WERI-Rb-1 (cell line): ENCODE measurements around the gene CACNB2.
"Not testable (repeated sequence)": the region's sequence is repeated elsewhere in the genome, so short reads cannot be mapped to it uniquely, and the experiment has no call there.

ENCODE experiments used
- DNase-seq: peaks from one replicate; pipeline ENCODE4 v3.0.0-alpha.2; 2020
- H3K27ac ChIP-seq: fragments of 250-450 bp; sonication (Bioruptor Pico); 2 replicates; pipeline ENCODE4 v1.5.1; 2020; ENCODE audit warnings: mild to moderate bottlenecking, moderate library complexity
- H3K27me3 ChIP-seq: fragments of 250-450 bp; sonication (Bioruptor Pico); 2 replicates; pipeline ENCODE4 v1.5.1; 2021; ENCODE audit warnings: mild to moderate bottlenecking, low read depth, moderate library complexity; ENCODE audit not compliant: insufficient read depth, severe bottlenecking
- H3K36me3 ChIP-seq: fragments of 250-450 bp; sonication (Bioruptor Pico); 2 replicates; pipeline ENCODE4 v1.5.1; 2020; ENCODE audit warnings: mild to moderate bottlenecking, moderate library complexity
- H3K4me3 ChIP-seq: 2 replicates; pipeline ENCODE4 v1.5.1; 2011; ENCODE audit warnings: low read depth, mild to moderate bottlenecking, control low read depth, low read length
- H3K9me3 ChIP-seq: fragments of 250-450 bp; sonication (Bioruptor Pico); 2 replicates; pipeline ENCODE4 v1.5.1; 2021; ENCODE audit warnings: mild to moderate bottlenecking, moderate library complexity; ENCODE audit not compliant: severe bottlenecking
- TF ChIP-seq, protein P1 (sequence below): IDR thresholded peaks from 2 replicates; pipeline ENCODE4 v1.5.1; 2011; ENCODE audit warnings: low read depth, mild to moderate bottlenecking, control low read depth, inconsistent platforms, low read length

The CACNB2 gene

GRCh38 chr10:18563003-18563726, 422.9 kb downstream of the CACNB2 start:
- no peaks in the 10 kb centered on the region for H3K36me3 ChIP-seq

DNA sequence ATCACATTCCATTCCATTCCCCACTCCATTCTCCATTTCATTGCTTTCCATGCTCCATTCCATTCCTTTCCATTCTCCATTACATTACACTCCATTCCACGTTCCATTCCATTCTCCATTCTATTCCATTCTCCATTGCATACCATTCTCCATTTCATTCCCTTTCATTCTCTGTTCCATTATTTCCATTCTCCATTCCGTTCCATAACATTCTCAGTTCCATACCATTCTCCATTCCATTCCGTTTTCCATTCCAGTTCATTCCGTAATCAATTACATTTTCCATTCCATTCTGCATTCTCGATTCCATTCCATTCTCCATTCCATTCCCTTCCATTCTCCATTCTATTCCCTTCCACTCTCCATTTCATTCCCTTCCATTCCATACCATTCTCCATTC, 424.8 kb downstream of the CACNB2 start:
- Histone ChIP-seq H3K9me3 (no peaks in the 10 kb centered on the region), H3K36me3 (no peaks in the 10 kb centered on the region), H3K4me3 (no peak overlapping the region), H3K27ac (no peak overlapping the region), H3K27me3 (no peaks in the 10 kb centered on the region)
- DNase-seq, result no peak
- TF ChIP-seq, protein P1, sequence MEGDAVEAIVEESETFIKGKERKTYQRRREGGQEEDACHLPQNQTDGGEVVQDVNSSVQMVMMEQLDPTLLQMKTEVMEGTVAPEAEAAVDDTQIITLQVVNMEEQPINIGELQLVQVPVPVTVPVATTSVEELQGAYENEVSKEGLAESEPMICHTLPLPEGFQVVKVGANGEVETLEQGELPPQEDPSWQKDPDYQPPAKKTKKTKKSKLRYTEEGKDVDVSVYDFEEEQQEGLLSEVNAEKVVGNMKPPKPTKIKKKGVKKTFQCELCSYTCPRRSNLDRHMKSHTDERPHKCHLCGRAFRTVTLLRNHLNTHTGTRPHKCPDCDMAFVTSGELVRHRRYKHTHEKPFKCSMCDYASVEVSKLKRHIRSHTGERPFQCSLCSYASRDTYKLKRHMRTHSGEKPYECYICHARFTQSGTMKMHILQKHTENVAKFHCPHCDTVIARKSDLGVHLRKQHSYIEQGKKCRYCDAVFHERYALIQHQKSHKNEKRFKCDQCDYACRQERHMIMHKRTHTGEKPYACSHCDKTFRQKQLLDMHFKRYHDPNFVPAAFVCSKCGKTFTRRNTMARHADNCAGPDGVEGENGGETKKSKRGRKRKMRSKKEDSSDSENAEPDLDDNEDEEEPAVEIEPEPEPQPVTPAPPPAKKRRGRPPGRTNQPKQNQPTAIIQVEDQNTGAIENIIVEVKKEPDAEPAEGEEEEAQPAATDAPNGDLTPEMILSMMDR, result no peak

More at GRCh38 chr10:18563003-18563726, 422.9 kb downstream of the CACNB2 start:
- Histone ChIP-seq H3K27me3 (no peaks in the 10 kb centered on the region), H3K27ac (no peak overlapping the region), H3K9me3 (no peaks in the 10 kb centered on the region), H3K4me3 (no peak overlapping the region)
- no peak for DNase-seq
- TF ChIP-seq, protein P1, result no peak

- DNase-seq, result no peak
- Histone ChIP-seq H3K36me3 (no peaks in the 10 kb centered on the region), H3K27ac (no peak overlapping the region), H3K27me3 (no peaks in the 10 kb centered on the region), H3K4me3 (no peak overlapping the region), H3K9me3 (no peaks in the 10 kb centered on the region)
- TF ChIP-seq, protein P1, result no peak
Measured at GRCh38 chr10:18566177-18566576, 426.0 kb downstream of the CACNB2 start.

DNA sequence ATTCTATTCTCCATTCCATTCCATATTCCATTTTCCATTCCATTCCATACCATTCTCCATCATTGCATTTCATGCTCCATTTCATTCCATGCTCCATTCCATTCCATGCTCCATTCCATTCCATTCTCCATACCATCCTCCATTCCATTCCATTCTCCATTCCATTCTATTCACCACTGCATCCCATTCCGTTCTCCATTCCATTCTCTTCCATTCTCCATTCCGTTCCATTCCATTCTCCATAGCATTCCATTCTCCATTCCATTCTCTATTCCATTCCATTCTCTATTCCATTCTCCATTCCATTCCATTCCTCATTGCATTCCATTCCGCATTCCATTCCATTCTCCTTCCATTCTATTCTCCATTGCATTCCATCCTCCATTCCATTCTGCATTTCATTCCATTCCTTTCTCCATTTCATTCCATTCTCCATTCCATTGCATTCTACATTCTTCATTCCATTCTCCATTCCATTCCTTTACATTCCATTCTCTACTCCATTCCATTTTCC, 427.2 kb downstream of the CACNB2 start:
- H3K36me3 ChIP-seq, result no peaks in the 10 kb centered on the region
- no peaks in the 10 kb centered on the region for H3K27me3 ChIP-seq
- TF ChIP-seq, protein P1, result no peak
- H3K27ac ChIP-seq, result no peak overlapping the region
- no peak overlapping the region for H3K4me3 ChIP-seq
- H3K9me3 ChIP-seq, result no peaks in the 10 kb centered on the region
- DNase-seq, result no peak

- not testable (repeated sequence) for H3K36me3 ChIP-seq, H3K27me3 ChIP-seq, H3K9me3 ChIP-seq, H3K4me3 ChIP-seq, DNase-seq, H3K27ac ChIP-seq
Measured at GRCh38 chr10:18570386-18570785, 430.2 kb downstream of the CACNB2 start.

- Histone ChIP-seq H3K27ac (no peak overlapping the region), H3K27me3 (no peaks in the 10 kb centered on the region), H3K9me3 (no peaks in the 10 kb centered on the region), H3K4me3 (no peak overlapping the region), H3K36me3 (no peaks in the 10 kb centered on the region)
- DNase-seq, result no peak
- TF ChIP-seq, protein P1, result no peak
Measured at GRCh38 chr10:18571076-18571475, 430.9 kb downstream of the CACNB2 start.
